HL-60 (cell line): Measurements from ENCODE around the gene RPF1.
A peak's percentile ranks its signal among the peaks of the same experiment; 100 is the strongest.
"Not testable (repeated sequence)": the region's sequence is repeated elsewhere in the genome, so short reads cannot be mapped to it uniquely, and the experiment has no call there.

Experiments used
- DNase-seq, 2 experiments: peaks; one replicate each; pipeline ENCODE4 v3.0.0-alpha.2; 2010 to 2020; ENCODE audit warnings: low read depth in 1 of 2, low spot score in 1 of 2
- H3K27ac ChIP-seq: fragments of 250-450 bp; sonication (Bioruptor Pico); replicated peaks from 2 replicates; pipeline ENCODE4 v1.5.1; 2020; ENCODE audit warnings: mild to moderate bottlenecking, moderate library complexity
- H3K27me3 ChIP-seq: fragments of 250-450 bp; sonication (Bioruptor Pico); 2 replicates; pipeline ENCODE4 v1.5.1; 2021; ENCODE audit warnings: mild to moderate bottlenecking, moderate library complexity; ENCODE audit not compliant: insufficient read depth, poor library complexity, severe bottlenecking
- H3K4me3 ChIP-seq: replicated peaks from 2 replicates; pipeline ENCODE4 v1.5.1; 2011; ENCODE audit warnings: mild to moderate bottlenecking, control low read depth, low read length; ENCODE audit not compliant: insufficient read depth
- CTCF ChIP-seq: IDR thresholded peaks from one replicate; pipeline ENCODE4 v1.5.1; 2011; ENCODE audit warnings: low read length, control low read depth, inconsistent platforms; ENCODE audit not compliant: insufficient read depth
- GABPA ChIP-seq: IDR thresholded peaks from 2 replicates; pipeline ENCODE4 v1.6.1; 2012; ENCODE audit warnings: low read depth
- POLR2AphosphoS5 ChIP-seq: IDR thresholded peaks from 2 replicates; pipeline ENCODE4 v1.6.1; 2012; ENCODE audit warnings: low read depth
- REST ChIP-seq: IDR thresholded peaks from 2 replicates; pipeline ENCODE4 v1.6.1; 2012; ENCODE audit warnings: low read depth; ENCODE audit not compliant: insufficient replicate concordance
- SPI1 ChIP-seq: IDR thresholded peaks from 2 replicates; pipeline ENCODE4 v1.6.1; 2012; ENCODE audit warnings: low read depth, mild to moderate bottlenecking, borderline replicate concordance

Gene RPF1

GRCh38 chr1:84506002-84506728 lies 27.1 kb downstream of the RPF1 start, which contains the start of the genes GNG5 and SPATA1:
Gene GNG5 (minus strand): TSS chr1:84506581. CDS start chr1:84506091, 490 bp downstream.
Gene SPATA1 (plus strand): TSS chr1:84506386. CDS start chr1:84516360, 9,974 bp downstream.
- H3K4me3 ChIP-seq, result peak within 1 kb of the TSS; percentile 83
- H3K27ac ChIP-seq, result peak within 1 kb of the TSS; percentile 88
- no peaks in the 10 kb centered on the region for H3K27me3 ChIP-seq
- TF ChIP-seq GABPA, result 0 out of 2 replicates have a peak, but pooled peaks have one; percentile 6
- TF ChIP-seq REST, result peak; percentile 53
- no peak for TF ChIP-seq SPI1
- TF ChIP-seq POLR2AphosphoS5, result peak; percentile 51
- peak; percentile 83 to 97 for DNase-seq

- peak overlapping the region; percentile 88 for H3K27ac ChIP-seq
- no peak for TF ChIP-seq SPI1
- 0 out of 2 replicates have a peak, but pooled peaks have one; percentile 1 for TF ChIP-seq GABPA
- no peak for TF ChIP-seq REST
- no peak for TF ChIP-seq CTCF
- TF ChIP-seq POLR2AphosphoS5, result no peak
- DNase-seq, result no peak
- H3K4me3 ChIP-seq, result peak overlapping the region; percentile 83
- no peaks in the 10 kb centered on the region for H3K27me3 ChIP-seq
Measured at GRCh38 chr1:84506729-84507453, 27.8 kb downstream of the RPF1 start.

- not testable (repeated sequence) for H3K4me3 ChIP-seq, H3K27ac ChIP-seq, DNase-seq, H3K27me3 ChIP-seq
Measured at GRCh38 chr1:84507887-84508286, 28.8 kb downstream of the RPF1 start.

GRCh38 chr1:84508510-84508909 lies 29.4 kb downstream of the RPF1 start:
- no peak overlapping the region for H3K4me3 ChIP-seq
- H3K27ac ChIP-seq, result no peak overlapping the region
- no peak for TF ChIP-seq GABPA
- no peak for TF ChIP-seq REST
- TF ChIP-seq POLR2AphosphoS5, result no peak
- TF ChIP-seq SPI1, result no peak
- TF ChIP-seq CTCF, result no peak

More at GRCh38 chr1:84508510-84508909, 29.4 kb downstream of the RPF1 start:
- DNase-seq, result no peak
- no peaks in the 10 kb centered on the region for H3K27me3 ChIP-seq
